Activated CD4-positive, alpha-beta T cell treated with anti-CD3 and anti-CD28 coated beads, Interleukin-2, amount 50 U/mL, for 16 hours (primary cell): ENCODE measurements around the gene CTDP1.

Experiments
- DNase-seq: peaks from one replicate; pipeline ENCODE4 v3.0.0-alpha.2; 2020

Gene CTDP1

DNA sequence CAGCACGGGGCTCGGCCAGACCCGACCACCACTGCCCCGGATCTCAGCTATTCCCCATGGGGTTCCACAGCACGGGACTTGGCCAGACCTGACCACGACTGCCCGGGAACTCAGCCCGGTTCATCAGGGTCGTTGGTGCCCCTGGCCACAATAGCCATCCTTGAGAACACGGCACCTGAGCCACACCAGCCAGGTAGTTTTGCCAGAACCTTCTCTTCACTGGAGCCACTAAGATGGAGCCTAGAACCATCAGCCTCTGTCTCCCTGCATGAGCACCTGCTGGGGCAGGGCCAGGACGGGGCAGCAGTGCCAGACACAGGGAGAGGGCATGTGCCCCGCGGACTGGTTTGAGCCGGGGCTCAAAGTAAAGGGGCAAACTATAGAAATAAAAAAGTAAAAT, 106.7 kb downstream of the CTDP1 start:
- no peak for DNase-seq

GRCh38 chr18:79786786-79787526, 107.4 kb downstream of the CTDP1 start:
- no peak for DNase-seq

DNA sequence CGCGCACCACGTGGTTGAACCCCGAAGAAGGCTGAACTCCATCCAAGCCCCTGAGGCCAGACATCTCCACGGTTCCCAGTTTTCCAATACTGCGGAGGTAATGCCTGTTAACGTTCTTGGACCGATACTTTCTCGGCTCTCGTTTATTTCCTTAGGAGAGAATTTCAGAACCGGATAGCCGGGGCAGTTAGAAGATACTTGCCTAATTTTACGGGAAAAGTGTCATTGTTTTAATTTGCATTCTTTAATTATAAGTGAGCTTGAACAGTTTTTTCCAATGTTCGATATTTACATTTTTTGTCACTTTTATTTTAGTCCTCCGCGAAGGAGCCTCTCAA, 107.9 kb downstream of the CTDP1 start:
- no peak for DNase-seq

DNA sequence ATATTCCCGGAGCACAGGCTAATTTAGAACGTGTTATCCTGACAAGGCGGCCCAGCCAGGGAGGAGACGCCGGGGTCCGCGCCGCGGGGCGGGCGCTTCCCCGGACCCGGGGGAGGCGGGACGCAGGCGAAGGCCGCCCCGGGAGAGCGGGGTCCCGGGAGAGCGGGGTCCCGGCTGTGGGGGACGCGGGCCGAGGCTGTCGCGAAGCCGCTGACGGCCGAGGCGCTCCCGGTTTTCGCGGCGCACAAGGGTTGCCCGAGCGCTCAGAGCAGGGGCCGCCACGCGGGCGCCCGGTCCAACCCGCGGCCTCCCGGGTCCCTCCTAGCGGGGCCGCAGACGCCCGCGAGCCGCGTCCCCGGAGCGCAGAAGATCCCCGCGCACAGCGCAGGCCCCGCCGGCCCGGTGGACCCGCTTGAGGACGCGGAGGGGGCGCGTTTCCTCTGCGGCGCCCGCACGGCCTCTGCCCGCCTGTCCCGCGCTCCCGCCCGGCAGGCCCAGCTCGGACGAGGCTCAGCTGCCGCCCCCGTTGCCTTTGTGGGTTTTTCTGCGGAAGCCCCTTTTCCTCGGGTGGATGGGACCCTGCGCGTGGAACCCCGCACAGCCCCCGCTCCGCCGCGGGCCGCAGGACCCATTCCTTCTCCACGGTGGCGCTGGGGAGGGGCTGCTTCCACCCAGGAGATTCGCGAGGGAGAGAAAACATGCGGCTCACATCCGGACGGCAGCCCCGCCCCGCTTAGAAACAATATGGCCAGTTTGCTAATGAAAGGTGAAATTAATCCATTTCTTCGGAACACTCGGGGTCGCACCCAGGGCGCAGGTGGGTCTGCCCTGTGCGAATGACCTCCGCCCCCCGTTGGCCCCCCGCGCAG, 108.5 kb downstream of the CTDP1 start:
- no peak for DNase-seq

DNA sequence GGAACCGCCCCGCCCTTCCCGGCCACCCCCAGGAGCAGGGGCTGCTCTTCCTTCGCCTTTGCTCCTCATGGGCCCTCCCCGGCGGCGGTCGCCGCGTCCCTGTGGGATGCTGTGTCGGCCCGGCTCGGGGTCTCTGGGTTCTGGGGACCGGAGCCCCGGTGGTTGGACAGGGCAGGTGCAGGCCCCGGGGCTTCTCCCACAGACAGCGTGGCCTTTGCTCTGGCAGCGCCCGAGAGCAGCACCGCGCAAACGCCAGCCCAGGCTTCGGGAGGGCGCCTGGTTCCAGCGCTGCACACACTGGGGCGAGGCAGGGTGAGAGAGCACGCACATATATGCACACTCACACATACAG, 109.1 kb downstream of the CTDP1 start:
- DNase-seq = no peak

DNA sequence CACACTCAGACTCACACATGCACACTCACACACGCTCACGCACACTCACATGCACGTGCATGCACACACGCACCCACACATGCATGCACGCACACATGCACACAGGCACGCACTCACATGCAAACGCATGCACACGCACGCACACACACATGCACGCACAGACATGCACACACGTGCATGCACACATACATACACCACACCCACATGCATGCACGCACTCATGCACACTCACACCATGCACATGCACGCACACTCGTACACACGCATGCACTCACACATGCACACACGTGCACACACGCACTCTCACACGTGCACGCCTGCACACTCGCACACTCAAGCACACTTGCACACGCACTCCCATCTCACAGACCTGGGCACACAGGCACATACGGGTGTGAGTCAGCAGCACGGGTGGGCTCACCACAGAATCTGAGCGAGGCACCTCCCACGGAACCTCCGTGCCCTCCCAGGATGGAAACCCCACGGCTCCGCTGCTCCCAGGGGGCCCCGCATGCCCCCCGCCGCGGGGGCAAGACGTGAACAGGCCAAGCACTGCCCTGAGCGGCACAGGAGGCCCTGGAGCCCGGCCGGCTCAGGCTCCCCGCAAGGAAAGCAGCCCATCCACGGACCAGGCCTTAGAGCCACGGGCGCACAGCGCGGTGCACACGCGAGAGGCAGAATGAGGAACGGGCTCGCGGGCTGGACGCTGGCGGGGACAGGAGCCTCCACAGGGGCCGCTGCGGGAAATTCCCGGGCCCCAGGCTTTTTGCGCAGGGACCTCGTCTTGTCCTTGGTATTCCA, 109.7 kb downstream of the CTDP1 start:
- DNase-seq = no peak

DNA sequence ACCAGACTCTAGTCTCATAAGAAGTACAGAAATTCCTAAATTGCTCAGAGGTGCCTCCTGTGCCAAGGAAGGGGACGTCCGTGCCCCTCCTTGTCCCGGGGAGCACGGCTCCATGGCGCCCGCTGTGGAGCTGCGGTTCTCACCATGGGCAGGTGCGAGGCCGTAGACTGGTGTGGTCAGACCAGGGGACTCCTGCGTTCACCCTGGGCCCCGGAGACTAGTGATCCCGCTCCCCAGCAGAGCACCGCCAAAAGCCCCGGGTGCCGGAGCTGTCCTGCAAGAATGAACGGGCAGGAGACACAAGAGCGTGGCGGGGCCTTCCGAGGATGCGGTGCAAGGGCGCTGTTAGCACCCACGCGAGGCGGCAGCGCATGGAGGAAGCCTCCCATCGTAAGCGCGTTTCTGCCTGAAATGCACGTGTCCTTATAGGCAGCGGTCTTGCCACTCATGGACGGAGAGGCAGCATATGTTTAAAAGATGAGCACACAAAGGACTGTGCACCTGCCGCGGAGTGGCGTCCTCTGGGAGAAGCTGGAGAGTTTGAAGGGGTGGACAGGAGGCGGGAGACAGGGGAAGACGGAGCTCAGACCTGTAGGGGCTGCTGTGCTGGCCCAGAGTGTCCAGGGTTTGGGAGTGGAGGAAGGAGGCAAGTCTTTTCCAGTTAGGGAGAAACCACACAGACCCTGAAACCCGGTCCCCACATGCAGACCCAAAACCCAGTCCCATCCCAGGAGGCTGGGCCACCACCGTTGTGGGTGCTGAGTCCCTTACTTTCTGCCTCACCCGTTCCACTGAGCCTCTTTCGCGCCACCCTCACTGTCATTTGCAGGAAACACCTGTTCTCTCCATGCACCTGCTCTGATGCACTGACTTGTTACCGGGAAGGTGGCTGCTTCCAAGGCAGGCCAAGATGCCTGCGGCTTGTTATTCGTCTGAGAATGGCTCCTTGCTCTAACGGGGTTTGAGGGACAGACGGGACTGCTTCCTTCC, 110.6 kb downstream of the CTDP1 start:
- no peak for DNase-seq

- DNase-seq = no peak
These were observed 111.7 kb downstream of the CTDP1 start for GRCh38 chr18:79790996-79791972.

GRCh38 chr18:79792096-79792987, 112.7 kb downstream of the CTDP1 start:
- DNase-seq = no peak

GRCh38 chr18:79792988-79793355, 113.4 kb downstream of the CTDP1 start:
- DNase-seq = no peak

- DNase-seq = no peak
These were observed 115.2 kb downstream of the CTDP1 start for GRCh38 chr18:79794846-79795245.

DNA sequence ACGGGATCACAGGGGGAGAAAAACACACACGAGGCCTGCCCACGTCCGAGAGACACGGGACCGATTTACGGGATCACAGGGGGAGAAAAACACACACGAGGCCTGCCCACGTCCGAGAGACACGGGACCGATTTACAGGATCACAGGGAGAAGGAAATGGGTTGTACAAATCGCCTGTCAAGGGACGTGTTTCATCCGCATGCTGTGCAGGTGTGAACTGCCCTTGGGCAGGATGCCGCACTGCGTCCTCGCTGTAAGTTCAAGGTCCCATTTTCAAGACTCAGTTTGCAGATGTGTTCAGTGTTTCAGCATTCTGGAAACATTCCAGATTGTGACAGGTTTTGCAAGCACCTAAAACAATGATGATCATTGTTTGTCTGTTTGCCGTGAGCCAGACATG, 115.8 kb downstream of the CTDP1 start:
- DNase-seq = no peak

DNA sequence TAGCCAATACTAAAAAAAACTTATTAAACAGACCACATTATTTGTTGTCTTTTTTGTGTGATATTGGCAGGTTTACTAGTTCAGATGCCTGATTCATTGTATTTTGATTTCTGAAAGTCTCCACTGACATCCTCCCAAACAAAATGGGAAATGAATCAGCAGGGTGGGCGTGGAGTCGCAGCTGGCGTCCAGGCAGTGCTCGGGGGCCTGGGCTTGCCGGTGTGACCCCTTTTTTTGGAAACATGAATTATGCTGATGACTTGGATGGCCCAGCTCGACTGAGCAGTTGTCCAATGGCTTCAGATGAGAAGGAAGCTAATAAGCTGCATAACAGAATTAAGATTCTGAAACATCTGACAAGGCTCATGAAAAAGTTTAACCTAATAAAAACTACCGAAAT, 116.4 kb downstream of the CTDP1 start:
- DNase-seq = no peak

DNA sequence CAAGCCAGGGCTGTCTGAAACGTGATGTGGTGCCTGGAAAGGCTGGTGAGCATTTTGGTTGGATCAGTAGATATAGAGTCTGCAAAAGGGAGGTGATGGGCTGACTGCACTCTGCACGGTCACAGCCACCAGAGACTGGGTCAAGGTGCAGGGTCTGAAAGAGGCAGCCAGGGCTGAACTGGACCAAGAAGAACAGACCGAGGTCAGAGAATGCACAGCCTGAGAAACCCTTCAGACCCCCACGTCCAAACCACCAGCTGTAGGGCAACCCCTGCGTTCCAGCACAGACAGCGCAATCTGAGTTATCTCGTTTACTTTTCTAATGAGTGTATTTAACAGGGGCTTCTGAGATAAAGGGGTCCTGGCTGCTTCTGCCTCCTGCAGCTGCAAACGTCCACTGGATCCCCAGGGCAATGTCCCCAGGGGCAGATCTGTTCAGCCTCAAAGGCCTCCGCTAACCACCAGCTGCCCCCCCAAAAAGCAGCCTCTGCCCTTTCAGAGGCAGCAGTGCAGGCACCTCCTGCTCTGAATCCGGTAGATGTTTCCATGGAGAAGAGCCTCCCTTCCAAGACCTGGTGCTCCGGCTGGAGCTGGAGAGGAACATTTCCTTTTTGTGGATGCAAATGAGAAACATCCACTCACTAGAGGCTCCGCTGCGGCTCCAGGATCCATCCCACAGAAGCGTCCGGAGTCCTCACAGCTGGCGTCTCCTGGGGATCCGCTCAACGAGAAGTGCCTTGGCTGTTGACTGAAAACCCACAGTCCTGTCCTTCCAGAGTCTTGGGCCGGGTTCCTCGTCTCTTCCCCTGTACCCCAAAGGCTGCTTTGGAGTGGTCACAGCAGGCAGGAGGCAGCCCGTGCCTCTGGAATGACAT, 117.2 kb downstream of the CTDP1 start:
- no peak for DNase-seq

- DNase-seq = no peak
These were observed 118.1 kb downstream of the CTDP1 start, which contains the start of gene KCNG2 for GRCh38 chr18:79797518-79798345. TSS of gene KCNG2 (plus strand) at chr18:79797938. CDS start at chr18:79863668, 65,730 bp downstream.

- no peak for DNase-seq
These were observed 118.9 kb downstream of the CTDP1 start for GRCh38 chr18:79798346-79798998.

DNA sequence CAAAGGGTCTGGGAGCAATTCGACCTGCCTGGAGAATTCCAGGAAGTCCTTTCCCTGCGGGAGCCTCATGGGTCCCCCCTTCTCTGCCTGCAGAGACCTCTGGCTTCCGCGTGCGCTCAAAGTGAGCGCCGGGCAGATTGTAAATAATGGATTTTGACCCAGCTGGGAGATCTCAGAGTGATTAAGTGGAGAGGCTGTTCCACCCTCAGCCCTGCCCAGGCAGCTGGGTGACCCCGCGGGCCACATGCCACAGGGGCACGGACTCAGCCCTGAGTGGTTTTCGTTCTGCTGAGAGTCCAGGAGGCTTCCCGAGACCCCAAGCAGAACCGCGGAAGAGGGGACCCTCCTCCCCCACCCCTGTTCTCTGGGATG, 119.4 kb downstream of the CTDP1 start:
- DNase-seq = no peak
